Activated CD4-positive, alpha-beta T cell treated with anti-CD3 and anti-CD28 coated beads, Interleukin-2, amount 50 U/mL, for 4 hours (primary cell): ENCODE measurements around the gene CLECL1.
"Not testable (repeated sequence)": the region's sequence is repeated elsewhere in the genome, so short reads cannot be mapped to it uniquely, and the experiment has no call there.

Source experiments
- DNase-seq, 2 experiments: peaks; one replicate each; pipeline ENCODE4 v3.0.0-alpha.2; 2020

CLECL1 gene

GRCh38 chr12:9751204-9752144 lies 18.6 kb upstream of the CLECL1 start:
- DNase-seq = peak; percentile 69

- peak; percentile 63 to 65 for DNase-seq
Measured at GRCh38 chr12:9750276-9751203, 17.6 kb upstream of the CLECL1 start.

DNA sequence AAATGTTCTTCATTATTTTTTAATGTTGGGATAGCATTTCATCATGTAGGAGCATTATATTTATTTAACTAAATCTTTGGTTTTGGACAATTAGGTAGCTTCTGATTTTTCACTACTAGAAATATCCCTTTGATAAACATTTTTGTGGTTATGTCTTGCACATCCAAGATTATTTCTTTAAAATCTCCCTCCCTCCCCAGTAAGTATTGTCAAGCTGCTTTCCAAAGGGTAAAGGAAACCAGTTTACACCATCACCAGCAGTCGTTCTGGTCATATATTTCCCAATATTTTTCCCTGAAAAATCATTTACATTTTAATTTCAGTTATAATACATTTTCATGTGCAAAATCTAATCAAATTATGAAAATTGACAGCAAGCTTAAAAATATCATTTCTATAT lies 16.7 kb upstream of the CLECL1 start:
- no peak for DNase-seq

DNA sequence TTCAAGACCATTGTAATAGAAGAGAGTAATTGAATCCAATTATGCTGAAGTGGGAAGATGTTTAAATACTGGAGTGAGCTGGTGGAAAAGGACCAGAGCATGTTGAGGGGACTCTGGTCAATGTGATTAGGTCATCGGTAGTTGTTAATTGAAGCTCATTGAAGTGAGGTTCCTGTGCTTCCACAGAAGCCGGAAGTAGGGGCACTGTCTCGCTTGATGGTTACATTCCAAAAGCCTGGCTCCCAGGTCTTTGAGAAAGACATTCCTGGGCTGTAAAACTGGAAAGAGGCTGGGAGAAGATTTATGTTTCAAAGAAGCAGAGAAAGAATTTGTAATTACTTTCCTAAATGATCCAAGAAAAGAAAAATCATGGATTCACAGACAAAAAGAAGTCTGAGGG lies 12.3 kb upstream of the CLECL1 start:
- DNase-seq = no peak

- DNase-seq = no peak
Measured at GRCh38 chr12:9742661-9743060, 9.8 kb upstream of the CLECL1 start.

GRCh38 chr12:9741726-9742125 lies 8.8 kb upstream of the CLECL1 start:
- peak; percentile 63 to 65 for DNase-seq

GRCh38 chr12:9740106-9740750 lies 7.3 kb upstream of the CLECL1 start:
- DNase-seq = no peak

DNA sequence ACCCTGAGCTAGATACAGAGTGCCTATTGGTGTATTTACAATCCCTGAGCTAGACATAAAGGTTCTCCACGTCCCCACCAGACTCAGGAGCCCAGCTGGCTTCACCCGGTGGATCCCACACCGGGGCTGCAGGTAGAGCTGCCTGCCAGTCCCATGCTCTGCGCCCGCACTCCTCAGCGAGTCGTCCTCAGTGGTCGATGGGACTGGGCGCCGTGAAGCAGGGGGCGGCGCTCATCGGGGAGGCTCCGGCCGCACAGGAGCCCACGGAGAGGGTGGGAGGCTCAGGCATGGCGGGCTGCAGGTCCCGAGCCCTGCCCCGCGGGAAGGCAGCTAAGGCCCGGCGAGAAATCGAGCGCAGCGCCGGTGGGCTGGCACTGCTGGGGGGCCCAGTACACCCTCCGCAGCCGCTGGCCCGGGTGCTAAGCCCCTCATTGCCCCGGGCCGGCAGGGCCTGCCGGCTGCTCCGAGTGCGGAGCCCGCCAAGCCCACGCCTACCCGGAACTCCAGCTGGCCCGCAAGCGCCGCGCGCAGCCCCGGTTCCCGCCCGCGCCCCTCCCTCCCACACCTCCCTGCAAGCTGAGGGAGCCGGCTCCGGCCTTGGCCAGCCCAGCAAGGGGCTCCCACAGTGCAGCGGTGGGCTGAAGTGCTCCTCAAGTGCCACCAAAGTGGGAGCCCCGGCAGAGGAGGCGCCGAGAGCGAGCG lies 6.7 kb upstream of the CLECL1 start:
- DNase-seq = not testable (repeated sequence)

- not testable (repeated sequence) for DNase-seq
Measured at GRCh38 chr12:9738905-9739304, 6.0 kb upstream of the CLECL1 start.

DNA sequence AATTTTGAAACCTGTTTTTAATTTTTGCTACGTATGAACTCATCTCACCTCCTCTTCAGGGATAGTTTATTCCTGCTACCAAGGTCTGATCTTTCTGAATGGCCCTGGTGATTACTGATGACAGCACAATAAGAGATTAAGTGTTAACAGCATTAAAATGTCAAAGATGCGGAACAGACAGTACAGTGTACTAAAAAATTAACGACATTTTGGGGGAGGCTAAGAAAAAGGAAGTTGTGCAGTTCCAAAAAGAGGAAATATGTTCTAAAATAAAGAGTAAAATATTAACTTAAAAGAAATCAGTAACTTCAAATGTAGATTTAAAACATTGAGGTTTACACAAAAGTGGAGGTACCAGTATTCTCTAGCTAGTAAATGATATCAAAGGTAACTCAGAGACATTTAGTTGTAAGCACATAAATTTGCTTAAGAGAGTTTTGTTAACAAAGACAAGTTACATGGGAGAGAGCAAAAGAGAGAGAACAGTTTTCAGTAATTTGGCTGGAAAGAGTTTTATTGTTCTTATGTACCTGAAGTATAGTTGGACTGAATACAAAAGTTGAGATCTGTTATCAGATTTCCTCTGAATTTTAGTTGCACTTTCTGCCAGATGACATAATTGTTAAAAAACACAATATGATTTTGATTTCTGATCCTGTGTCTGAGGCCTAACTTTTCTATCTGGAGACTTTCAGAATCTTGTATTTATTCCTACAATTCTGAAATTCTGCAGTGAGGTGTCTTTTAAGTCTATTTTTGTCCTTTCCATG lies 4.2 kb upstream of the CLECL1 start:
- no peak for DNase-seq

DNA sequence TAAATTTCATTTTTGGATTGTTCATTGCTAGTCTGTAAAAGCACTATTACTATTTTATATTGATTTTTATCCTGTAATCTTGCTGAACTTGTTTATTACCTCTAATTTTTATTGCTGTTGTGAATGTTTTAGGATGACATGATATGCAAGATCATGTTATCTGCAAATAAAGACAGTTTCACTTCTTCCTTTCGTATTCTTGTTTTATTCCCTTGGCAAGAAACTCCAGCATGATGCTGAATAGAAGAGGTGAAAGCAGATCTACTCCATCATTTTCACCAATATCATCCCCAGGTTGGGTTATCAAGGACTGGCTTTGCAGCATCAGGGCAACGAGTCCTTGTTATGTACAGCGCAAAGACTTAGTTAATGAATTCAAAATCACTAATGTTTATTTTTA lies 2.7 kb upstream of the CLECL1 start:
- DNase-seq = no peak

GRCh38 chr12:9731797-9732196 lies 1.1 kb downstream of the CLECL1 start:
- no peak for DNase-seq

DNA sequence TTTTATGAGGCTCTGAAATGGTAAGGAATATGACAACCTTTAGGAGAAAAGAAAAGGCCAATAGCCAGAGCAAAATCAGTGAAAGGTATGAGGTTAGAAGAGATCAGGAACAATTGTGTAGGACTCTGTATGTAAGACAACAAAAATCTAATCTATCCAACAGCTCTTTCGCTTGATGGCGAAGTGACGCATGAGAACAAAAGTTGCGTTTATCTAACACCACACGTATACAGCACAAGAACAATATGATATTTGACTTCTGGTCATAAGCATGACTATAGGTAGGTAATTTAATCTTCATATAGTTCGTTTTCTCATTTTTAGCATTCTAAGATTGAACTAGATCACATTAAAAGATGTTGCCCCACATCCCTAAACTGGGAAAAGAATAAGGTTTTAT lies 1.5 kb downstream of the CLECL1 start:
- no peak for DNase-seq

GRCh38 chr12:9730591-9730990 lies 2.3 kb downstream of the CLECL1 start:
- DNase-seq = no peak

DNA sequence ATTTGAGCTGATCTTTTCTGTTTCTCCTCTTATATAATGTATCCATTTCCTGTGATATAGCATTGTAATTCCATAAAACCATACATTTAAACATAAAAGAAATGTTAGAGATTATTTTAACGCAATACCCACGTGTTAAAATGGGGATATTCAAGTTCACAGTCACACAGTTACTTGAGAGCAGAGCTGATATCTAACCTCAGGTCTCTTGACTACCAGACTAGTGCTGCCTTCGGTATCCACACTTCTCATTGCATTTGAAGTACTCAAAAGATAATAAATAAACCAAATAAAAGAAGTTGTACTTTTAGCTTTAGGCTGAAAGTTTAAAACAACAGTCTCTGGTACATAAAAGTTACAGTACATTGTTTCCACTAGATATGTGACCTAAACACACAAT lies 2.9 kb downstream of the CLECL1 start:
- DNase-seq = no peak

DNA sequence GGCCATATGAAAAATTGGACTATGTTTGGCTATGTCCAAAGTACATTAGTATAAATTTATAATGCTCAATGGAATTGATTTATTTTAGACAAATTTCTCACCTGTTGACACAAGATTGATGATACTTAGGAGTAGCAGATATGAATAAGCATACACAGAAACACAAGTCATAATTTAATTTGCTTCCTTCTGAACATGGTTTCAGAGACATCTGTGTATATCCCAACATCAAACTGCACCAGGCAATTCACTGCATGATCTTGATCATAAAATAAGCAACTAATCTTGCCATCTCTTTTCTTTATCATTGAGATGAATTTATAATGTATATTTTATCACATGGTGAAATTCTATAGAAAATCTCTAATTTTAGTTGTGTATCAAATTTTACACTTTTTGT lies 3.8 kb downstream of the CLECL1 start:
- no peak for DNase-seq

DNA sequence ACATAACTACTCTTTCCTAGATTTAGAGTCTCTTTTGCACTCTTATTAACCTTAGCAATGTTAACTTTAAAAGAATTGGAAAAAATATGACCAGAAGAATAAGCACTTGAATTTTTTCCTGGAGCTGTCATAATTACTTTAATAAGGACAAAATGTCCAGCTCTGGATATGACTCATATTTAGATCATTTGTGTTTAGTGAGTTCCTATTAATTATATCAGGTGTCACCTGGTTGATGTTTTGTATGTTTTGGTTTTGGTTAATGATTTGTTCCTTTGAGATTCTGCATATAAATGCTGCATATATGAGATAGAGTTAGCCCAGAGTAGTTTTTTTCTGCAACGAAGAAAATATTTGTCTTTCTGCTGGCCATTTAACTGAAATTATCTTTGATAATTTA lies 5.1 kb downstream of the CLECL1 start:
- no peak for DNase-seq

GRCh38 chr12:9725213-9725870 lies 7.6 kb downstream of the CLECL1 start:
- DNase-seq = no peak

GRCh38 chr12:9724023-9724422 lies 8.9 kb downstream of the CLECL1 start:
- no peak for DNase-seq

- DNase-seq = no peak
Measured at GRCh38 chr12:9721394-9722092, 11.4 kb downstream of the CLECL1 start.

- no peak for DNase-seq
Measured at GRCh38 chr12:9719790-9720189, 13.1 kb downstream of the CLECL1 start.
